ENCODE data around the gene CFLAR. TPM values are rescaled to one million over a fixed set of nuclear protein-coding genes. Genes with fewer than 3 reads are reported as not detected.

The CFLAR gene
- total RNA-seq, 1 experiment from 2014 or later = 21.5 TPM

DNA sequence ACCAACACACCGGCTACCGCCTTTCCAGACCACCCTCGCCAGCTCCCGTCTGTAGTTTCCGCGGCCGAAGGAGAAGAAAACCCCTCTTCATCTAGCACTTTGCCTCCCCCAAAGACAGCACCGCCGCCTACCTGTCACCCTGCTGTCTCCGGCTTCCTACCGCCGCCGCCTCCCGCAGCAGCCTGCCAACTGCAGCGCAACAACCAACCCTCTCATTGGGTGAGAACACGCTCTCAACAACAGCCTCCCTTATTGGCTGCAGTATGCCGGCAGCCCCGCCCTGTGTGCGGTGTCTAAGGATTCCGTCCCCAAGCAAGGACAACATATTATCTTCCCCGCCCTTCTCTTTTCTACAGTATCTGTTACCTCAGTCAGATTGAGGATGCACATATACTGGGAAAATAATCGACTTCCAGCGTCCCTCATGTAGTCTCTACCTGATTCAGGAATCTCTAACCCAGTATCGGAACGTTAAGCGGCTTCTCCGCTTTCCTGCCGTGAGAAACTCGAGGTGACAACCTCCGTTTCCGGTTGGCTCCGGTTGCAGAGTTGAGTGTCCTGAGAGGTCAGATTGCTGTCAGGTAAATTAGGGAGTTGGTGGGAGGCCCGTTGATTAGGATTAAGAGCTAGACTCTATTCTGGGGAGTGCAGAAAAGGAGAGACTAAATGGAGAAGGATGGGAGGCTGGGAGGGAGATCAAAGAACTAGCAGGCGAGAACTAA, 44.3 kb upstream of the CFLAR start, which contains the start of the genes HYCC2 and NDUFB3 (continued):
- TF ChIP-seq, protein P1, sequence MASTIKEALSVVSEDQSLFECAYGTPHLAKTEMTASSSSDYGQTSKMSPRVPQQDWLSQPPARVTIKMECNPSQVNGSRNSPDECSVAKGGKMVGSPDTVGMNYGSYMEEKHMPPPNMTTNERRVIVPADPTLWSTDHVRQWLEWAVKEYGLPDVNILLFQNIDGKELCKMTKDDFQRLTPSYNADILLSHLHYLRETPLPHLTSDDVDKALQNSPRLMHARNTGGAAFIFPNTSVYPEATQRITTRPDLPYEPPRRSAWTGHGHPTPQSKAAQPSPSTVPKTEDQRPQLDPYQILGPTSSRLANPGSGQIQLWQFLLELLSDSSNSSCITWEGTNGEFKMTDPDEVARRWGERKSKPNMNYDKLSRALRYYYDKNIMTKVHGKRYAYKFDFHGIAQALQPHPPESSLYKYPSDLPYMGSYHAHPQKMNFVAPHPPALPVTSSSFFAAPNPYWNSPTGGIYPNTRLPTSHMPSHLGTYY (CRISPR knock-in tag; IDR thresholded peaks at IDR 0.05) = no peak
- TF ChIP-seq SMAD3 (CRISPR knock-in tag; IDR thresholded peaks at IDR 0.05; ENCODE audit: borderline replicate concordance) = 0 out of 2 replicates have a peak, but pooled peaks have one; percentile 54
- no peak for TF ChIP-seq GTF2I (CRISPR knock-in tag; conservative IDR thresholded peaks at IDR 0.05)
- TF ChIP-seq CREM (CRISPR knock-in tag; IDR thresholded peaks at IDR 0.05) = peak; percentile 80
- TF ChIP-seq, protein P2, sequence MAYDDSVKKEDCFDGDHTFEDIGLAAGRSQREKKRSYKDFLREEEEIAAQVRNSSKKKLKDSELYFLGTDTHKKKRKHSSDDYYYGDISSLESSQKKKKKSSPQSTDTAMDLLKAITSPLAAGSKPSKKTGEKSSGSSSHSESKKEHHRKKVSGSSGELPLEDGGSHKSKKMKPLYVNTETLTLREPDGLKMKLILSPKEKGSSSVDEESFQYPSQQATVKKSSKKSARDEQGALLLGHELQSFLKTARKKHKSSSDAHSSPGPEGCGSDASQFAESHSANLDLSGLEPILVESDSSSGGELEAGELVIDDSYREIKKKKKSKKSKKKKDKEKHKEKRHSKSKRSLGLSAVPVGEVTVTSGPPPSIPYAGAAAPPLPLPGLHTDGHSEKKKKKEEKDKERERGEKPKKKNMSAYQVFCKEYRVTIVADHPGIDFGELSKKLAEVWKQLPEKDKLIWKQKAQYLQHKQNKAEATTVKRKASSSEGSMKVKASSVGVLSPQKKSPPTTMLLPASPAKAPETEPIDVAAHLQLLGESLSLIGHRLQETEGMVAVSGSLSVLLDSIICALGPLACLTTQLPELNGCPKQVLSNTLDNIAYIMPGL (CRISPR knock-in tag; IDR thresholded peaks at IDR 0.05) = no peak
- TF ChIP-seq, protein P3, sequence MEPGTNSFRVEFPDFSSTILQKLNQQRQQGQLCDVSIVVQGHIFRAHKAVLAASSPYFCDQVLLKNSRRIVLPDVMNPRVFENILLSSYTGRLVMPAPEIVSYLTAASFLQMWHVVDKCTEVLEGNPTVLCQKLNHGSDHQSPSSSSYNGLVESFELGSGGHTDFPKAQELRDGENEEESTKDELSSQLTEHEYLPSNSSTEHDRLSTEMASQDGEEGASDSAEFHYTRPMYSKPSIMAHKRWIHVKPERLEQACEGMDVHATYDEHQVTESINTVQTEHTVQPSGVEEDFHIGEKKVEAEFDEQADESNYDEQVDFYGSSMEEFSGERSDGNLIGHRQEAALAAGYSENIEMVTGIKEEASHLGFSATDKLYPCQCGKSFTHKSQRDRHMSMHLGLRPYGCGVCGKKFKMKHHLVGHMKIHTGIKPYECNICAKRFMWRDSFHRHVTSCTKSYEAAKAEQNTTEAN (CRISPR knock-in tag; IDR thresholded peaks at IDR 0.05) = no peak
- TF ChIP-seq JUN (CRISPR knock-in tag; IDR thresholded peaks at IDR 0.05) = no peak
- TF ChIP-seq MYBL2 (CRISPR knock-in tag; IDR thresholded peaks at IDR 0.05) = no peak; the same call in 1 of the 2 replicates
- no peak for TF ChIP-seq ZNF317 (CRISPR knock-in tag; IDR thresholded peaks at IDR 0.05; ENCODE audit: borderline replicate concordance, low read depth)
- TF ChIP-seq, protein P4, sequence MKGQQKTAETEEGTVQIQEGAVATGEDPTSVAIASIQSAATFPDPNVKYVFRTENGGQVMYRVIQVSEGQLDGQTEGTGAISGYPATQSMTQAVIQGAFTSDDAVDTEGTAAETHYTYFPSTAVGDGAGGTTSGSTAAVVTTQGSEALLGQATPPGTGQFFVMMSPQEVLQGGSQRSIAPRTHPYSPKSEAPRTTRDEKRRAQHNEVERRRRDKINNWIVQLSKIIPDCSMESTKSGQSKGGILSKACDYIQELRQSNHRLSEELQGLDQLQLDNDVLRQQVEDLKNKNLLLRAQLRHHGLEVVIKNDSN (CRISPR knock-in tag; IDR thresholded peaks at IDR 0.05) = no peak

DNA sequence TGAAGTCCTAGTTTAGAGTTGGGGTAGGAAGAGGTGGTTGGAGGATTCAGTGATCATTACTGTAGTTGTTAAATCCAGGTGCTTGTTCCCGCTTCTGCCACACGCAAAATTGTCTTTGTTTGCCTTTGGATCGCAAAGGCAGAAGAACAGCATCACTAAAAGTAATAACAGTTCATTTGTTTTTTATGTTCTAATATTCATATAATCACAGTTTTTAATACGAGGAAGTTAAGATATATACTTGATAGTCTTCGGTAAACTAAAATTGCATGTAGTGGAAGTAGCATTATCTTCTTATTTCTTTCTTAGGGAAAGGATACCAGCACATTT, 43.8 kb upstream of the CFLAR start:
- peaks cover 17% of the 10 kb centered on the region for H3K4me1 Mint-ChIP-seq
- no peaks in the 10 kb centered on the region for H3K27me3 Mint-ChIP-seq (ENCODE audit: low read depth)
- H3K27ac Mint-ChIP-seq = peak overlapping the region; percentile 93
- no peaks in the 10 kb centered on the region for H3K9me3 Mint-ChIP-seq
- ChIA-PET CTCF (interaction anchor here (1.2 to 3.3 kb wide), 2 partner anchors 86 to 160 kb away, joined by 4 to 15 read pairs; no protein-coding TSS in a partner anchor), POLR2A (no interaction called here)
- H3K4me3 Mint-ChIP-seq = peak overlapping the region; percentile 95
- TF ChIP-seq, protein P5, sequence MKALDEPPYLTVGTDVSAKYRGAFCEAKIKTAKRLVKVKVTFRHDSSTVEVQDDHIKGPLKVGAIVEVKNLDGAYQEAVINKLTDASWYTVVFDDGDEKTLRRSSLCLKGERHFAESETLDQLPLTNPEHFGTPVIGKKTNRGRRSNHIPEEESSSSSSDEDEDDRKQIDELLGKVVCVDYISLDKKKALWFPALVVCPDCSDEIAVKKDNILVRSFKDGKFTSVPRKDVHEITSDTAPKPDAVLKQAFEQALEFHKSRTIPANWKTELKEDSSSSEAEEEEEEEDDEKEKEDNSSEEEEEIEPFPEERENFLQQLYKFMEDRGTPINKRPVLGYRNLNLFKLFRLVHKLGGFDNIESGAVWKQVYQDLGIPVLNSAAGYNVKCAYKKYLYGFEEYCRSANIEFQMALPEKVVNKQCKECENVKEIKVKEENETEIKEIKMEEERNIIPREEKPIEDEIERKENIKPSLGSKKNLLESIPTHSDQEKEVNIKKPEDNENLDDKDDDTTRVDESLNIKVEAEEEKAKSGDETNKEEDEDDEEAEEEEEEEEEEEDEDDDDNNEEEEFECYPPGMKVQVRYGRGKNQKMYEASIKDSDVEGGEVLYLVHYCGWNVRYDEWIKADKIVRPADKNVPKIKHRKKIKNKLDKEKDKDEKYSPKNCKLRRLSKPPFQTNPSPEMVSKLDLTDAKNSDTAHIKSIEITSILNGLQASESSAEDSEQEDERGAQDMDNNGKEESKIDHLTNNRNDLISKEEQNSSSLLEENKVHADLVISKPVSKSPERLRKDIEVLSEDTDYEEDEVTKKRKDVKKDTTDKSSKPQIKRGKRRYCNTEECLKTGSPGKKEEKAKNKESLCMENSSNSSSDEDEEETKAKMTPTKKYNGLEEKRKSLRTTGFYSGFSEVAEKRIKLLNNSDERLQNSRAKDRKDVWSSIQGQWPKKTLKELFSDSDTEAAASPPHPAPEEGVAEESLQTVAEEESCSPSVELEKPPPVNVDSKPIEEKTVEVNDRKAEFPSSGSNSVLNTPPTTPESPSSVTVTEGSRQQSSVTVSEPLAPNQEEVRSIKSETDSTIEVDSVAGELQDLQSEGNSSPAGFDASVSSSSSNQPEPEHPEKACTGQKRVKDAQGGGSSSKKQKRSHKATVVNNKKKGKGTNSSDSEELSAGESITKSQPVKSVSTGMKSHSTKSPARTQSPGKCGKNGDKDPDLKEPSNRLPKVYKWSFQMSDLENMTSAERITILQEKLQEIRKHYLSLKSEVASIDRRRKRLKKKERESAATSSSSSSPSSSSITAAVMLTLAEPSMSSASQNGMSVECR (CRISPR knock-in tag; IDR thresholded peaks at IDR 0.05; ENCODE audit: borderline replicate concordance) = no peak
- TF ChIP-seq TCF7 (CRISPR knock-in tag; IDR thresholded peaks at IDR 0.05; ENCODE audit: low read depth) = no peak
- no peak for TF ChIP-seq CREM (CRISPR knock-in tag; IDR thresholded peaks at IDR 0.05)
- no peak for ATAC-seq
- no peak for DNase-seq (ENCODE audit: low spot score)
- no peaks in the 10 kb centered on the region for H3K36me3 Mint-ChIP-seq

DNA sequence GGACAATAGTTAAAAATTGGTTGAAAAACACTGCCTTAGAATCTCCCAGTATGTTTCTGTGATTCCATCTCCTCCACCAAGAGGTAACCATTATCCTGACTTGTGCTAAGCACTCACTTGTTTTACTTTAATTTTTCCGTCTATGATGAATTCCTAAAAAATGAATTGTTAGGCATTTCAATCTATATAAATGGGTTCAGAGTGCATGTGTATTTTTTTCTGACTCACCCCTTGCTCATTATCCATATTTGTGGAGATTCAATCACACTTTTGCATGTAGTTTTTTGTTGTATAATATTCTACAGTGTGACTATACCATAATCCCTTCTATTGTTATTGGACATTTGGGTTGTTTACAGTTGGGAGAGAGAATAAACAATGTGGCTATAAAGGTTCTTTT, 42.9 kb upstream of the CFLAR start:
- ATAC-seq (no peak), DNase-seq (ENCODE audit: low spot score) (no peak)
- Mint-ChIP-seq H3K27ac (peak overlapping the region; percentile 32; the same call in 1 of the 2 replicates), H3K4me3 (peak overlapping the region; percentile 95), H3K9me3 (no peaks in the 10 kb centered on the region), H3K36me3 (no peaks in the 10 kb centered on the region), H3K27me3 (ENCODE audit: low read depth) (no peaks in the 10 kb centered on the region), H3K4me1 (peaks cover 17% of the 10 kb centered on the region)
- POLR2A ChIA-PET = no interaction called here
- CTCF ChIA-PET = interaction anchor here (3.3 kb wide), 1 partner anchor 85 kb away, joined by 15 read pairs; no protein-coding TSS in a partner anchor
- TF ChIP-seq SMAD3 (CRISPR knock-in tag; IDR thresholded peaks at IDR 0.05; ENCODE audit: borderline replicate concordance) = no peak
- TF ChIP-seq ZBTB21 (CRISPR knock-in tag; IDR thresholded peaks at IDR 0.05; ENCODE audit: borderline replicate concordance) = no peak
- TF ChIP-seq FOXJ3 (CRISPR knock-in tag; IDR thresholded peaks at IDR 0.05; ENCODE audit: borderline replicate concordance) = no peak
- TF ChIP-seq MYBL2 (CRISPR knock-in tag; IDR thresholded peaks at IDR 0.05) = no peak
- TF ChIP-seq PRRX2 (CRISPR knock-in tag; IDR thresholded peaks at IDR 0.05) = no peak
- TF ChIP-seq, protein P6, sequence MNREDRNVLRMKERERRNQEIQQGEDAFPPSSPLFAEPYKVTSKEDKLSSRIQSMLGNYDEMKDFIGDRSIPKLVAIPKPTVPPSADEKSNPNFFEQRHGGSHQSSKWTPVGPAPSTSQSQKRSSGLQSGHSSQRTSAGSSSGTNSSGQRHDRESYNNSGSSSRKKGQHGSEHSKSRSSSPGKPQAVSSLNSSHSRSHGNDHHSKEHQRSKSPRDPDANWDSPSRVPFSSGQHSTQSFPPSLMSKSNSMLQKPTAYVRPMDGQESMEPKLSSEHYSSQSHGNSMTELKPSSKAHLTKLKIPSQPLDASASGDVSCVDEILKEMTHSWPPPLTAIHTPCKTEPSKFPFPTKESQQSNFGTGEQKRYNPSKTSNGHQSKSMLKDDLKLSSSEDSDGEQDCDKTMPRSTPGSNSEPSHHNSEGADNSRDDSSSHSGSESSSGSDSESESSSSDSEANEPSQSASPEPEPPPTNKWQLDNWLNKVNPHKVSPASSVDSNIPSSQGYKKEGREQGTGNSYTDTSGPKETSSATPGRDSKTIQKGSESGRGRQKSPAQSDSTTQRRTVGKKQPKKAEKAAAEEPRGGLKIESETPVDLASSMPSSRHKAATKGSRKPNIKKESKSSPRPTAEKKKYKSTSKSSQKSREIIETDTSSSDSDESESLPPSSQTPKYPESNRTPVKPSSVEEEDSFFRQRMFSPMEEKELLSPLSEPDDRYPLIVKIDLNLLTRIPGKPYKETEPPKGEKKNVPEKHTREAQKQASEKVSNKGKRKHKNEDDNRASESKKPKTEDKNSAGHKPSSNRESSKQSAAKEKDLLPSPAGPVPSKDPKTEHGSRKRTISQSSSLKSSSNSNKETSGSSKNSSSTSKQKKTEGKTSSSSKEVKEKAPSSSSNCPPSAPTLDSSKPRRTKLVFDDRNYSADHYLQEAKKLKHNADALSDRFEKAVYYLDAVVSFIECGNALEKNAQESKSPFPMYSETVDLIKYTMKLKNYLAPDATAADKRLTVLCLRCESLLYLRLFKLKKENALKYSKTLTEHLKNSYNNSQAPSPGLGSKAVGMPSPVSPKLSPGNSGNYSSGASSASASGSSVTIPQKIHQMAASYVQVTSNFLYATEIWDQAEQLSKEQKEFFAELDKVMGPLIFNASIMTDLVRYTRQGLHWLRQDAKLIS (CRISPR knock-in tag; IDR thresholded peaks at IDR 0.05; ENCODE audit: borderline replicate concordance) = no peak
- TF ChIP-seq SOX15 (CRISPR knock-in tag; IDR thresholded peaks at IDR 0.05) = no peak
- no peak for TF ChIP-seq ZNF317 (CRISPR knock-in tag; IDR thresholded peaks at IDR 0.05; ENCODE audit: borderline replicate concordance, low read depth)
- no peak for TF ChIP-seq JUN (CRISPR knock-in tag; IDR thresholded peaks at IDR 0.05)

All from WTC11 (cell line).